DMS53 treated with DMSO at 0.1 percent for 48 hours (cell line): ENCODE measurements around the gene BCAS3.
"Not testable (repeated sequence)": the region's sequence is repeated elsewhere in the genome, so short reads cannot be mapped to it uniquely, and the experiment has no call there.

Experiments
- DNase-seq: peaks from one replicate; lab custom pipeline; 2025; ENCODE audit not compliant: unreplicated experiment; lab: John Stamatoyannopoulos, UW

BCAS3 gene

DNA sequence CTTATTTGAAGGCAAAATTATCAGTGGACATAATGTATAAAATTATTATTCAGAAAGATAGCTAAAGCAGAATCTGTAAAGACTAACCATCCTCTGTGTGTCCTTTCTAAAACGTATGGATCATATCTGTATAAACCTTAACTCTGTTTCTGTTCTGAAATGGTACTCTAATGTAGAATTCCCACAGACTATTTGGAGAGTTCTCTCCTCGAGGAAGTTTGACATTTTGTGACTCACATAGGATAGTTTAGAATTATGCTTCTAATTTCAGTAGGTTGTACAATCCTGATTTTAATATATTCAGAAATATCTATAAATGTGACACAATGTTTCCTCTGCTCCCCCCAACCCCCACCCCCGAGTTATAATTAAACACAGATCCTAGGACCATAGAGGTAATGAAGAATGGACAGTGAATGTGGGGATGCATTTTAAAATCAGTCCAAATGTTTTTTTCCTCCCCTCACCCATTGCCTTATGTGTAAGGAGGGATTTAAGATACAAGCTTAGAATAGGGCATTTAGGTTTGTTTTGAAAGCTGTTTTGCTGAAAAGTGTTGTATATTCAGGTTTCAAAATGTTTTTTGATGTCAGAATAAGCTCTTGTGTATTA lies 66.8 kb downstream of the BCAS3 start:
- no peak for DNase-seq

DNA sequence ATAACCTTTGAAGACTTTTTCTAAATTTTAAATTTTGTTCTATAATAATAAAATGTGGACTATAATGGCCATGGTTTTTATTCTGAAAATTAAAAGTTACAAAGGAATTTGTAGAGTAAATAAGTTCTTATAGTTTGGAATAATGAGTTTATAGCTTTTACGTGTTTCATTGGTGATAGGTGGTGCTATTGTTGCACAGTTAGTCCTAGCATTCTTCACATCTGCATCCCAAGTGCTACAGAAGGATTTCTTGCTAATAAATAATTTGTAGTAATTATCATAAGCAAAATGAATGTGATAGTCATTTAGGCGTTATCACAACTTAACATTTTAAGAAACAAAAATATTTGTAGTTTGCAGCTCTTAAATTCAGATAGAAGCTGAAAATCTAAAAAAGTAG lies 67.9 kb downstream of the BCAS3 start:
- no peak for DNase-seq

DNA sequence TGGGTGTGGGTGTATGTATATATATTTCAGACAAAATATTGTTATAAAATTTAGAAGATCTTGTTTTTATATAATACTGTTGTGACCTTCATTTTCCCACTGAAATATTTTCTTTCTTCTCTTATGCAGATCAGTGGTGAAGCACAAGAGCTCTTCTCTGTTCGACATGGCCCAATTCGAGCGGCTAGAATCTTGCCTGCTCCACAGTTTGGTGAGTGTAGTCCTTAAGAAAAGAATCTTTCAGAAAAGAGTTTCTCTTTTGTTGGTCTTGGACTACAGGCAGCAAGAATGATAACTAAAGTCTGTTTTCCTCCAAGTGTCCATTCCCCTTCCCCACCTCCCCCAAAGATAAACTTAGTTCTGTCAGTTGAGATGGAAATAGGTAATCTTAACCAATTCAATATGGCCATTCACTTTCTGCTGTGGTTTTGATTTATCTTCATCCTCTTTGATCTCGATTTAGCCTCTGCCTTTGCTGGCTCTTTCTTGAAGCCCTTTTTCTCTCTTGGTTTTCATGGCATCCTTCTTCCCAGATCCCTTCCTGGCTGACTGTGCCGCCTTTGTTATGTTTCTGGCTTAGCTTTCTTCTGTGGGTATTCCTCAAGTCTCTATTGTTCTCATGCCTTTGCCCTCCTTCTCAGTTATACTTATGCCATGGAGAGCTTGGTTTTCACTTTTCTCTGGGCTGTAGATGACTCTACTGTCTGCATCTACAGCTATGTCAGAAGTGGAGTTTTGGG lies 69.6 kb downstream of the BCAS3 start:
- DNase-seq: no peak

DNA sequence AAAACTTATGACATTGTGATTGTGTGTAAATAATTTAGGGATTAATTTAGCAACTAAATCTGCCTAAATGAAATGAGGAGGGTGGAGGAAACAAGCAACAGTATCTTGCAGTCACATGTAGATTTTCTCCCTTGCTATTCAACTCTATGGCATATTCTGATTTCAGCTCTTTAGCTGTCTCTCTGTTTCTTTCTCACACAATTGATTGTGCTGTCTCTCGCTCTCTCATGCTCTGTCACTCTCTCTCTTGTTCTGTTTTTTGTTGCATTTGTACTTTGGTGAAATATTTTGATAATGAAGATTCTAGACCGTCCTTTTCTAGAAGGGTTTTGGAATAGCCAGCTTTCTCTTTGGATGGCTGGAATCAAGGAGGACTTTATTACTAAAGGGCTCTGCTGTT lies 70.6 kb downstream of the BCAS3 start:
- no peak for DNase-seq

DNA sequence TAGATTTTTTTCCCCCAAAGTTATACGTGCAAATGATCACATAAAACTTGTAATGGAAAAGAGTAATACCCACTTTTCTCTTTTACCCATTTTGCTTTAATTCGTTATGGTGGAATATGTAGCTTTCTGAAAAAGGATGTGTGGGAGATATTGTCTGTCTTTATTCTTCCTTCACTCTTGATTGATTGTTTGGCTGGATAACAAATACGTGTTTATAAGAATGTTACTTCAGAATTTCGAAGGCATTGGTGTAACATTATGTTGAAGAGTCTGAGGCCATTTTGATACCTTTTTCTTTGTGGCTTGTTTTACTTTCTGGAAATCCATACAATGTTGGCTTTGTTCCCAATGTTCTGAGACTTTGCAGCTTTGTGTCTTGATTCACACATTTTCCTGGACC lies 71.4 kb downstream of the BCAS3 start:
- no peak for DNase-seq

DNA sequence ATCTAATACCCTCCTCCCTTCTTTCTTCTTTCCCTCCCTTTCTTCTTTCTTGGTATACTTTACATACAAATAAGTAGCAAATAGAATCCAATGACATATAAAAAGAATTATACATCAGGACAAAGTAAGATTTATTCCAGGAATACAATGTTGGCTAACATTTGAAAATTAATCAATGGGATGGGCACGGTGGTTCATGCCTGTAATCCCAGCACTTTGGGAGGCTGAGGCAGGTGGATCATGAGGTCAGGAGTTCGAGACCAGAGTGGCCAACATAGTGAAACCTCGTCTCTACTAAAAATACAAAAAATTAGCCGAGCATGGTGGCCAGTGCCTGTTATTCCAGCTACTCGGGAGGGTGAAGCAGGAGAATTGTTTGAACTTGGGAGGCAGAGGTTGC lies 72.1 kb downstream of the BCAS3 start:
- DNase-seq: no peak

DNA sequence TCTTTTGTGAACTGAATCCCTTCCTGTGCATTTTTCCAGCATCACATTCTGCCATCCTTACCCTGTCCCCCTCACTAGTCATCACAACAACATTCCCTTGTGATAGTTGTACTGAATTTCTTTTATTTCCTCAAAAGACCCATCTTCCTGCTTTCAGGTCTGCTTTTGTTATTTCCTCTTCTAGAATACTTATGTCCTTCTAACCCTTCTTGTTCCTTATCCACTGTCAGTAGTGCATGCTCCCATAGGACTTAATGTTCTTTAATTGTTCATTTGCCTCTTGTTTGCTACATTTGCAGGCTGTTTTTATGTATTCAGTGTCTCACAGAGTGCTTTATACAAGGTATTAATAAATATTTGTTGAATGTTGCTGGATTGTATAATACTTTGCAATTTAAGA lies 73.0 kb downstream of the BCAS3 start:
- DNase-seq: no peak

DNA sequence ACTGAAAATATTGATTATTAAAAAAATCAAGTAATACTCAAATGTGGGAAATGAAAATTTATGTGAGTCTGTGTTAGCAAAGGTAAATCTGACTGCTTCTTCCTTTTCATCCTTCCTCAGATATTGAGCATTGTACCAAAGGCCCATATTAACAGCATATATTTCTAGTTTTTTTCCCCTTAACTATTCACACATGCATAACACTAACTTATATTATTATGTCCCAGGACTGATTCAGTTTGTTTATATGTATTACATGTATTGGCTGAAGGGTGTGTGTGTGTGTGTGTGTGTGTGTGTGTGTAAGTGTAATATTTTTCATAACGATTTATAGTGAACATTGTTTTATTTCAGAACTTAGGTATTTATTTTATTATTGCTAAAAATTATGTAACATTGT lies 74.2 kb downstream of the BCAS3 start:
- no peak for DNase-seq

DNA sequence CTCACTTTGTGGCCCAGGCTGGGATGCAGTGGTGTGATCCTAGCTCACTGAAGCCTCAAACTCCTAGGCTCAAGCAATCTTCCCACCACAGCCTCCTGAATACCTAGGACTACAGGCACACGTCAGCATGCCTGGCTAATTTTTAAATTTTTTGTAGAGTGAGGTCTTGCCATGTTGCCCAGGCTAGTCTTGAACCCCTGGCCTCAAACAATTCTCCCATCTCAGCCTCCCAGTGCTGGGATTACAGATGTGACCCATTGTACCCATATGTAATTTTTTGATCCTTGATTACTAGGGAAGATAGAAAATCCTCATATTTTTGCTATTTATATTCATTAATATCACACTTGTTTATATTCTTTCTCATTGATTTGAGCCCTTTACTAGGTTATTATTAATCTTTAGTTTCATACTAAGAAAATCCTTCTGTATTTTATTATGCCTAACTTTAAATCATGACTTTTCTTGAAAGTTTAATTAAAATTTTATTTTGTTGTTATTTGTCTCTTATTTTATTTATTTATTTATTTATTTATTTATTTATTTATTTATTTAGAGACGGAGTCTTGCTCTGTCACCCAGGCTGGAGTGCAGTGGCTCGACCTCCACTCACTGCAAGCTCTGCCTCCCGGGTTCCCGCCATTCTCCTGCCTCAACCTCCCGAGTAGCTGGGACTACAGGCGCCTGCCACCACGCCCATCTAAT lies 75.4 kb downstream of the BCAS3 start:
- DNase-seq: no peak

DNA sequence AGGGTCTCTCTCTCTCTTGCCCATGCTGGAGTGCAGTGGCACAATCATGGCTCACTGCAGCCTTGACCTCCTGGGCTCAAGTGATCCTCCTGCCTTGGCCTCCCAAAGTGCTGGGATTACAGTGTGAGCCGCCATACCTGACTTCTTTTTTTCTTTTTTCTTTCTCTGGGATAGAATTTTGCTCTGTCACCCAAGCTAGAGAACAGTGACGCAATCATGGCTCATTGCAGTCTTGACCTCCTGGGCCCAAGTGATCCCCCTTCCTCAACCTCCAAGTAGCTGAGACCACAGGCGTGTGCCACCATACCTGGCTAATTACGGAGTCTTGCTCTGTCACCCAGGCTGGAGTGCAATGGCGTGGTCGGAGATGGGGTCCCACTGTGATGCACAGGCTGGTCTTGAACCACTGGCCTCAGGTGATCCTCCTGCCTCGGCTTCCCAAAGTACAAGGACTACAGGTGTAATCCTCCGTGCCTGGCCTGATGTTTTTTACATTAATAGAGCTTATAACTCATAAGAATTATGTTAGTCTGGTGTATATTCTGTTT lies 76.5 kb downstream of the BCAS3 start:
- DNase-seq: no peak

DNA sequence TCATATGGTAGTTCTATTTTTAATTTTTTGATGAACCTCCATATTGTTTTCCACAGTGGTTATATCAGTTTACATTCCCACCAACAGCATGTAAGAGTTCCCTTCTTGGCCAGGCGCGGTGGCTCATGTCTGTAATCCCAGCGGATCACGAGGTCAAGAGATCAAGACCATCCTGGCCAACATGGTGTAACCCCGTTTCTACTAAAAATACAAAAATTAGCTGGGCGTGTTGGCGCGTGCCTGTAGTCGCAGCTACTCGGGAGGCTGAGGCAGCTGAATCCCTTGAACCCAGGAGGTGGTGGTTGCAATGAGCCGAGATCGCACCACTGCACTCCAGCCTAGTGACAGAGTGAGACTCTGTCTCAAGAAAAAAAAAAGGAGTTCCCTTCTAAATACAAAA lies 79.1 kb downstream of the BCAS3 start:
- not testable (repeated sequence) for DNase-seq

DNA sequence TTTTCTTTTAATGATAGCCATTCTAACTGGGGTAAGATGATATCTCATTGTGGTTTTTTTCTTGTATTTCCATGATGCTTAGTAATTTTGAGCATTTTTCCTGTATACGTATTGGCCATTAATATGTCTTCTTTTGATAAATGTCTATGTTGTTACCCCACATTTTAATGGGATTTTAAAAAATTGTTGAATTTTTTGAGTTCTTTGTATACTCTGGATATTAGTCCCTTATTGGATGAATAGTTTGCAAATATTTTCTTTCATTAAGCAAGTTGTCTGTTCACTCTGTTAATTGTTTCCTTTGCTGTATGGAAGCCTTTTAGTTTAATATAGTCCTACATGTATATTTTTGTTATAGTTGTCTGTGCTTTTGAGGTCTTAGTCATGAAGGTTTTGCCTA lies 79.8 kb downstream of the BCAS3 start:
- DNase-seq: no peak

DNA sequence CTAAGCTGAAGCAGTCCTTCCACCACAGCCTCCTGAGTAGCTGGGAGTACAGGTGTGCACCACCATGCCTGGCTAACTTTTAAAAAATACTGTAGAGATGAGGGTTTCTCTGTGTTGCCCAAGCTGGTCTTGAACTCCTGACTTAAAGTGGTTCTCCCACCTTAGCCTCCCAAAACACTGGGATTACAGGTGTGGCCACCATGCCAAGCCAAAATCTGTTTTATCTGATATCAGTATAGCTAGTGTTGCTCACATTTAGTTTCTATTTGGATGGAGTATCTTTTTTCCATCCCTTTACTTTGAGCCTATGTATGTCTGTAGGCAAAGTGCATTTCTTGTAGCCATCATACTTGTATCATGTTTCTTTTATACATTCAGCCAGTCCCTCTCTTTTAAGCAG lies 82.1 kb downstream of the BCAS3 start:
- DNase-seq: no peak

DNA sequence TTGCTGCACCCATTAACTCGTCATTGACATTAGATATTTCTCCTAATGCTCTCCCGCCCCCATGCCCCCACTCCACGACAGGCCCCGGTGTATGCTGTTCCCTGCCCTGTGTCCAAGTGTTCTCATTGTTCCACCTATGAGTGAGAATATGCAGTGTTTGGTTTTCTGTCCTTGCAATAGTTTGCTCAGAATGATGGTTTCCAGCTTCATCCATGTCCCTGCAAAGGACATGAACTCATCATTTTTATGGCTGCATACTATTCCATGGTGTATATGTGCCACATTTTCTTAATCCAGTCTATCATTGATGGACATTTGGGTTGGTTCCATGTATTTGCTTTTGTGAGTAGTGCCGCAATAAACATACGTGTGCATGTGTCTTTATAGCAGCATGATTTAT lies 83.7 kb downstream of the BCAS3 start:
- DNase-seq: not testable (repeated sequence)

DNA sequence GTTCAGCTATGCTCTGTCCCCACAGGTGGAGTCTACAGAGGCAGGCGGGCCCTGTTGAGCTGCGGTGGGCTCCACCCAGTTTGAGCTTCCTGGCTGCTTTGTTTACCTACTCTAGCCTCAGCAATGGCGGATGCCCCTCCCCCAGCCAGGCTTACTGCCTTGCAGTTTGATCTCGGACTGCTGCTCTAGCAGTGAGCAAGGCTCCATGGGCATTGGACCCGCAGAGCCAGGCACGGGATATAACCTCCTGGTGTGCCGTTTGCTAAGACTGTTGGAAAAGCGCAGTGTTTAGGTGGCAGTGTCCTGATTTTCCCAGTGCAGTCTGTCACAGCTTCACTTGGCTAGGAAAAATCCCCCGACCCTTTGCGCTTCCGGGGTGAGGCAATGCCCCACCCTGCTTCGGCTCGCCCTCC lies 89.1 kb downstream of the BCAS3 start:
- no peak for DNase-seq

DNA sequence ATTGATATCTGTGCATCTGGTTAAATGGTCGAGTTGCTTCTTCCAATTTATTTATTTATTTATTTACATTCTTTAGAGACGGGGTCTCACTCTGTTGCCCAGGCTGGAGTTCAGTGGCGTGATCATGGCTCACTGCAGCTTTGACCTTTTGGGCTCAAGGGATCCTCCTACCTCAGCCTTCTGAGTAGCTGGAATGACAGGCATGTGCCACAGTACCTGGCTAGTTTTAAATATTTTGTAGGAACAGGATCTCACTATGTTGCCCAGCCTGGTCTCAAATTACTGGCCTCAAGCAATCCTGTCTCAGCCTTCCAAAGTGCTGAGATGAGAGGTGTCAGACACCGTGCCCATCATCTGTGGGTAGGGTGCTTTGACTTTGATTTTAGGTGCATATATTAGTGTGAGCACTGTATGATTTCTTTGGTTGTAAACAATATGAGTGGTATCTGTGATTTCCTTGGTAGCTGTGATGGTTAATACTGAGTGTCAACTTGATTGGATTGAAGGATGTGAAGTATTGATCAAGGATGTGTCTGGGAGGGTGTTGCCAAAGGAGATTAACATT lies 90.2 kb downstream of the BCAS3 start:
- DNase-seq: no peak

DNA sequence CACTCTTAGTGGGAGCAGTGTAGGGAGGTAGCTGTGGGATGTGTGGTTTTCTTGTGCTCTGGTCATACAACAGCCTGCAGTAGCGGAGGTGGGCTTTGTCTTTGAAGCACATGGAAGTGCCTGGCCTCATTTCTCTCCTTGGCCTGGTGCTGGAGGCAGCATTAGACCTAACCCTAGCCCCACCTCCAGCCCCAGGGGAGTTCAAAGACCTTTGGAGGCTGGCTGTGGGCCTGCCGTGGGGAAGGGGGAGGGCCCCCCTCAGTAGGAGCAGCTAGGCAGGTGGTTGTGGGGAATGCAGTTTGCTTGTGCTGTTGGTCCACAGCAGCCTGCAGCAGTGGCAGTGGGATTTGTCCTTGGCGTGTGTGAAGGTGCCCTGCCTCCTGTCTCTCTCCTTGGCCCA lies 91.7 kb downstream of the BCAS3 start:
- no peak for DNase-seq

DNA sequence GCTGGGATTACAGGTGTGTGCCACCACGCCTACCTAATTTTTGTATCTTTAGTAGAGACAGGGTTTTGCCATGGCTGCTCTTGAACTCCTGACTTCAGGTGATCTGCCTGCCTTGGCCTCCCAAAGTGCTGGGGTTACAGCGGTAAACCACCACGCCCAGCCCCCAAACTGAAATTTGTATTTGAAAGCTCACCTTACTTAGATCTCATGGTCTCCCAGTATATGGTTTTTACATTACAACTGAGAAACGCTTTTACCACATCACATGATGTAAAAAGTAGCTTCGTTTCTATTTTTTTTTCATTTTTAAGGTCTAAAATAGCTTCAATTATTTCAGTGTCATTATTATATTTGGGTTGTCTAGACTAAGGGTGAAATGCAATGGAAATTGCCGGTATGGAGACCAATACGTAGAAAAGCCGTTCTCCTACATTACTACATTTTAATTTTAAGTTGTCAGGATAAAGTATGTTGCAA lies 93.3 kb downstream of the BCAS3 start:
- no peak for DNase-seq

DNA sequence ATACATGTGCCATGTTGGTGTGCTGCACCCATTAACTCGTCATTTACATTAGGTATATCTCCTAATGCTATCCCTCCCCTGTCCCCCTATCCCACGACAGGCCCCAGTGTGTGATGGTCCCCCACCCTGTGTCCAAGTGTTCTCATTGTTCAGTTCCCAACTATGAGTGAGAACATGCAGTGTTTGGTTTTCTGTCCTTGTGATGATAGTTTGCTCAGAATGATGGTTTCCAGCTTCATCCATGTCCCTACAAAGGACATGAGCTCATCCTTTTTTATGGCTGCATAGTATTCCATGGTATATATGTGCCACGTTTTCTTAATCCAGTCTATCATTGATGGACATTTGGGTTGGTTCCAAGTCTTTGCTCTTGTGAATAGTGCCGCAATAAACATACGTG lies 94.0 kb downstream of the BCAS3 start:
- not testable (repeated sequence) for DNase-seq

DNA sequence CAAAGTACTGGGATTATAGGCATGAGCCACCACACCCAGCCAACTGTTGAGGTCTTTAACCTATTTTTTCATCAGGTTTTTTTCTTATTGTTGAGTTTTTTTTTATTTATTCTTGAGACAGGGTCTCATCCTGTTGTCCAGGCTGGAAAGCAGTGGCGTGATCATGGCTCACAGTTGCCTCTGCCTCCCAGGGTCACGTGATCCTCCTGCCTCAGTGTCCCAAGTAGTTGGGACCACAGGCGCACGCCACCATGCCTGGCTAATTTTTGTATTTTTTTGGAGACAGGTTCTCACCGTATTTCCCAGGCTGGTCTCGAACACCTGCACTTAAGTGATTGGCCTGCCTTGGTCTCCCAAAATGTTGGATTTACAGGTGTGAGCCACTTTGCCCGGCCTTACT lies 95.9 kb downstream of the BCAS3 start:
- no peak for DNase-seq

DNA sequence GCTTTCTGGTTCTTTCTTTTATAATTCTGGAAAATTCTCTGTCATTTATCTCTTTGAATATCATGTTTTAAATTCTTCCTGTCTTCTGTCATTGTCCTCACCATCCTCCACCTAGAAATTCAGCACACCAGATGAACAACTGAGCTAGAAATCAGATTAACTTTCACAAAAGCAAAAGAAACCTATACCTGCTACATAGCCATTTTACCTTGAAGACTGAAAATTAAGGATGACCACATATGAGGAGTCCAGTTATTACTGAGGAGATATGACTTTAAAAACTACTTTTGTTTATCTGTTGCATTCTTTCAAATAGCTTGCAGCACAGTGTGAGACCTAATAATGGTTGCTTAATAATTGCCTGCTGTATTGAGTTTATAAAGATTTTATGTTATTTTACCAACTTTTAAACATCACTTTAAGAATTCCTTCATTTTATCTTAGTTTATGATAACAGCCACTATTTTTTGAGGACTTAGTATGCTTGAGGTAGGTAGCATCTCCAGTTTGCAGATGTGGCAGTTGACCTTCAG lies 104.3 kb downstream of the BCAS3 start:
- no peak for DNase-seq
